Hematopoietic multipotent progenitor cell treated with erythropoietin and hydrocortisone succinate and interleukin-3 and kit ligand, for 17 days (in vitro differentiated cells): ENCODE results near the gene NTRK2.

Source experiments
- DNase-seq: peaks from one replicate; pipeline ENCODE4 v3.0.0-alpha.2; 2015; ENCODE audit warnings: low spot score

NTRK2 gene

DNA sequence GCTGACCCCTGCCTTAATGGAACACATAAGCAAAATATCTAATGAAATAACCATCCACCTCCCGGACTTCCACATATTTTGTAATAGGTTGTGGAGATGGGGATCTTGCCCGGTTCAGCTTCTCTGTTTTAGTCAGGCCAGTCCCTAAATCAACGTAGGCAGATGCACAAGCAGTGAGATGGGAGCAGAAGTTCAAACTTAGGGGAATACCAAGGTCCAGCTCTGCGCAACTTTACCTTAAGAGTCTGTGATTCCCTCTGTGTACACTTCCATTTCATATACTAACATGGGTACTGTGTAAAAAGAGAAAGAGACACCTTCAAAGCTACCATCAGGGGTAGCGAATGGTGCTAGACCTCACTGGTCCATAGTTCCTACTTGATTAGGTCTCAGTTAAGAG lies 110.9 kb downstream of the NTRK2 start:
- DNase-seq: no peak

DNA sequence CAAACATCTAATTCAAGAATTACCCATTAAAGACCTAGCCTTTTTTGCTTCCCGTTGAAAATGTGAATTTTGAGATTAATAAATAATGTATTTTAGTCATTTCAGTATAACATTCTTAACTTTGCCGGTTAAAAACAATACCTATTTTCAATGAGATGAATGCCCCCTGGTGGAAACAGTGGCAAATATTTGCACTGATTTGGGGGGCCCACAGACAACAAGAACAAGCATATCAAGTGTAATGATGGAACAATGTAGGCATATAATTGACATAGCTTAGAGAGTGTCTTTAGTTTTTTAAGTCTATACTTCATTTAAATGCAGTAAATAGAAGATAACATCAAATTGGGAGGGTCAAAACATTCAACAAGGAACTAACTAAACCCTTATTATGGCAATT lies 111.9 kb downstream of the NTRK2 start:
- DNase-seq: no peak

DNA sequence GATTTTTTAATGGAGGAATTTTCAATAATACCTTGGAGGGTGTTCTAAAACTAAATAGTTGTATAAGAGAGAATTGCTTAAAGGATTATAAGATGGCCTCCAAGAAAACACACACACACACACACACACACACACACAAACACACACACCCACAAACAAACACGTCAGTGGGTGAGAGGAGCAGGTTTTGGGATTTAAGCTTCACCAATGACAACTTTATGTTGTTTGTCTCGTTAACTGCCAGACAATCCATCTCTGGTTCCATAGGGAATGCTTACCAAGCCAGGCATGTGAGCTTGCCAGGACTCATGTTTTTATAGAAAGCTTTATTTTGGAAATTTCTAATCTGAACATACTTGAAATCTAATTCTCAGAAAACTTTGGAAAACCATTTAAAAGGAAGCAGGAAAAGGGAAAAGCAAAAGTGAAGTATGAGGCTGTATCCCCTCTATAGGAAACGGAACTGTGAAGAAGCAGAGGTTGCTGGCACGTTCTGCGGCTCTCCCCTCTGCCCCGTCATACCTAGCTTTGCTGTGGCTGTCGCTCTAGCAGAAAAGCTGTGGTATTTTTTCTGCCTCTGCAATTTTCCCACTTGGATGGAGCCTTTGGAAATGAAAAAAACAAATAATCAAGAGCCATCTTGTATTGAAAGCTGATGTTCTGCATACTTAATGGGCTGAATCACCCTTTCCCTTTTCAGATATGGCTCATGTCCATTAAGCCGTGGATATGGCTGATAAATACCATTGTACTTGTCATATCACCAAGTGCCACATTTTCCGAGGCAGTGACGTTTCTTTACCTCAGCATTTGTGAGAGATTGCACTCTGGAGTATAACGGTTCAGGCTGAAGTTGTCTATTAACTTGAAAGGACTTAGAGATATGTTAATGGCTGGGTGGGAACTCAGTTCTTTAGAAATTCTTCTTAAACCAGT lies 112.7 kb downstream of the NTRK2 start:
- no peak for DNase-seq

DNA sequence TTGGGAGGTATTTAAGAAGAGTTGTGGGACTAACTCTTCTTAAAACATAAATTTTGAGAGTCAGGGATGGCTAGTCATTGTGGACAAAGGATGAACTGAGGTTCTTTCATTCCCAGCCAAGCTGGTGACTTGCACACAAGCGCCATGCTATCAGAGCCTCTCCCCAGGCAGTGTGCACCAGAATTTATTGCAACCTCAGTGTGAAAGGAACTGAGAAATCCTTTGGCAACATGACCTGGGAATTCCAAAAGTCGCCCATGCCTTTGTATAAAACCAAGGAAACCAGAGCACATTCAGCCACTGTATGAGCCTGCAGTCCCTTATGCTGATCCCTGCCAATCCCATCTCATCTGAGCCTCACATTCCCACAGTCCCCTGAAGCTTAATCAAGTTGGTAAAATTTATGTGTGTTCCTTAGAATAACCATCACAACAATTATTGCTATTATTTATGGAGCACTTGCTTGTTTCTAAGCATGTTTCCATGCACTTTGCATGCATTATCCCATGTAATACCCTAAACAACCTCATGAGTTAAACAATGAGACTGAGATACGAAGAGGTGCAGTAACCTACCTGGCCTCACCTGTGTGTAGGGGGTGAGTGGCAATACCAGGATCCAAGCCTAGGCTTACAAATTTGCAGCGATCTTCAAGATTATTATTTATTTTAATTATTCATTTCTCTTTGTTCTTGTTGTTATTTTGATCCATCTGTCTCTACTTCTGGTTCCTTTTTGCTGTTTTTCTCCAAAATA lies 116.4 kb downstream of the NTRK2 start:
- DNase-seq: no peak

DNA sequence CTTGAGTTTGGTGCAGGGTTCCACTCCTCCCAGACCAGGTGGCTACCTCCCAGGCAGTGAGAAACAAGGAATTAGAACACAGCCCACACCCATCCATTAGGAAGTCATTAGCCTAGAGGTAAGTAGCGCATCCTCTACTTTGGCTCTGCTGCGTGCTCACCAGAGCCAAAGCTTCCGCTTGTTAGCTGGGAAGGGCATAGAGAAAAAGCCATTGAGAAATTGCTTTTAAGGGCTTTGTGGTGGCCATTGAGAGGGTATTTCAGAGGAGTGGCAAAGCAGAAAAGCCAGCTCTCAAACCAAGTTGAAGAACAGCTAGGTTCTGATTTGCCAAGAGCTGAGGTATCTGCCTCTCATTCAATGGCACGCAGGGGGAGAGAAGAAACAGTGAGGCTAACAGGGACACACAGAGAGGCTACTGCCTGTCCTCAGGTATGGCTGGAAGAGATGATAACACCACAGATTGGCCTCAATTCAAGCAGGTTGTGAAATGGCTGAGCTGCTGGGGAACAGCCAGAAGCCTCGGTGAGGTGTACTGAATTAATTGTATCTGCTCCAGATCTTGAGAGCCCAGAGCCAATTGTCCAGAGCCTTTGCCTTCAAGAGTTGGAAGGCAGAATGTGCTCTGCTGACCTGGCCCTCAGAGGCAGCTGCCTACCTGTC lies 119.4 kb downstream of the NTRK2 start:
- DNase-seq: no peak

DNA sequence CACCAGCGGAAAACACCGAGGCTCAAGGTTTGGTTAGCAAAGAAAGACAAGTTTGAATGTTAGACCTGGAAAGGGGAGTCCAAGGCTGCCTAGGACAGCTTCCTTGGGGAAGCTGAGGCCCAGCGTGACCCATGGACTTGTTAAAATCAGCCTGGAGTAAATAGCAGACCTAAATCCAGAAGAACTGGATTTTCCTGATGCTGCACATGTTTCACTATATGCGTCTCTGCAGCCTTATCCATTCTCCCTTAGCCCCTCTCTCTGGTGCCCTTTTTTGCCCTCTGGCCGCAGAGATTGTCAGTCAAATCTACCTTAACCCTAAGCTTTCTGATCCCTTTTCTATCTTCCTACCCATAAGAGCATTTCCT lies 119.9 kb downstream of the NTRK2 start:
- no peak for DNase-seq

DNA sequence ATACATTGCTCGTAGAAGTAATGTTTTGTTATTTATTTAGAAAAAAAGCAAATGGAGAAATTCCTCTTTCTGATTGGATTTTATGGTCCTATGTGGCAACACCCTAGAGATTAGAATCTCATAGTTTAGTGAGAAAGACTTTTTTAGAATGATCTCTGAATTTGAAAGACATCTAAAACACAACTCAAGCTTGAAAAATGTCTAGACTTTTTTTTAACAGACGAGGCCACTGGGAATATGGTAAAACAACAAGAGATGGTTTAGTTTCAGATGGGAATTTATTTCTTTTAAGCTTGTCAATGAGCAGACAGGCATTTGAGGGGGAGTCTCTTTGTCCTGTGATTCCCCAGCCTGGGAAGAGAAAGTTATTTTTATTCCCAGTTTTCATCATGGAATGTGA lies 122.1 kb downstream of the NTRK2 start:
- DNase-seq: no peak

DNA sequence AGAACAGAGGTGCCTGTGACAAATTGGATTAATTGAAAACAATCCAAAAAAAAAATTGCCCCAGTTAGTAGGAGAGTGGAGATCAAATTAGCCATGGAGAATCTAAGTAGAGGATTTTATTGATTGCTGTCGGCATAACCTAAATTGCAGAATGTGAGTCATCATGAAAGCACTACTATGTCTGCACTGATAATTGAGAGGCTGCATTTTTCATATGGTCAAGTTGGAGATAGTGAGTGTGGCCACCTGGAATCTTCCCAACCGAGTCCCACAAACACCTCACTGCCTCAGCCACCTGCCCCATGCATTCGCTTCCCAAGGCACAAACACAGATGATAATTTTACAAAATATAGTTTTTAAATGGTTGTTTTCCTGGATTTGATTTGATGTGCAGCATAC lies 123.7 kb downstream of the NTRK2 start:
- DNase-seq: no peak

DNA sequence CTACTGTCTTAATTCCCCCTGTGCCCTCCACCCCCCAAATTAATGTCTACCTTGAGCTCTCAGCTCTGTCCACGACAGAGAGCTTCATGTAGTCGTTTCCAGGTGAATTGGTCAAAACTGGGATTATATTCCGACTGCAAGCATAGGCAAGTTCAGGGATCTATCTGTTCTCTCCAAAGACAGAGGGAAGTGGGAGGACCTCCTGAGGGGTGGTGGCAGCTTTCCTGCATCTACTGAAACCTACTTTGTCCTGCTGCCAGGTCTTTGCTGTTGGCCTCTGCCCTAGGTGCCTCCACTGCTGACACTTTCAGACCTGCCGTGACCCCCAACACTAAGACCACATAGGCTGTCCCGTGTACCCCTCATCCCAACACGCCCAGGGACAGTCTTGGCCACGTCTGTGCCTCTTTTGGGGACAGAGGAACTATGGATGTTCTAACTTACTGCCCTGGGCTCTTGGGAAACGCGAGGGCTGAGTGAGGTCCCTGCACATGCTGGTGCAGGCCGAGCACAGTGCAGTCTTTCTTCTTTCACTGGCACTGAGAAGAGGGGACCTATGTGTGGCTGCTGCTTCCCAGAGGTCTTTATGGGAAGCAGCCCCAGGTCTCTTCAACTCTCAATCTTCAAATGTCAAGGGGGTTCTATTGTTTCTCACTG lies 125.6 kb downstream of the NTRK2 start:
- no peak for DNase-seq

DNA sequence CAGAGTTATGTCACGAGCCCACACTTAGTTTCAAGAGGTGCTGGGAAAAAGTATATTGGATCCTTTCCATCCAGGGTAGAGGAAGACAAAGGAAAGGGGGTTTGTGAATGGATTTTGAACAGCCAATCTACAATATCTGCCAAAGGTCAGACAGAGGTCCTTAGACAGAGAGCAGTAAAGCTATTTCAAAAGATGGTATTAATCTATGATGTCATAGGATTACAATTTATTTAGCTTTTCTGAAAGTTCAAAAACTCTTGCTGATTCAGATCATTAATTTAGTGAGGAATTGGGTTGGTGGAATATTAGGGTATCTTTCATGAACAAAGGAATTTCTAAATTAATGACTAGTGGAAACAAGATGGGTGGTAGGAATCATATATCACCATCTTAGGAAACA lies 126.9 kb downstream of the NTRK2 start:
- DNase-seq: no peak

DNA sequence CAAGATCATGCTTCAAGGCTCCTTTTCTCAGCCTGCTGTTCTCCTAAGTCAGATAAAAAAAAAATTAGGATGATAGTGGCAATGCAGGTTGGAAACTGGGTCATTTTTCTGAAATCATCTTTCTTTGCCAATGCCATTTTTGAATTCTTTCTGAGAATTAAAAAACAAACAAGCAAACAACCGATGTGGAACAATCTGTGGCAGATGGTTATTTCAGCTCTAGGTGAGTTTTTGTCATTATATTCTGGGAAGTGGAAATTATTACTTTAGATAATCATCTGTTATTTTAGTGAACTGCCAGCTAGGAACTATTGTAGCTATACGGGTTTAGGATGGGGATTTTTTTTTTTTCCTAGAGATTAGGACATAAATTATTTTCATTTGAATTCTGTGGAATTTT lies 129.7 kb downstream of the NTRK2 start:
- no peak for DNase-seq

DNA sequence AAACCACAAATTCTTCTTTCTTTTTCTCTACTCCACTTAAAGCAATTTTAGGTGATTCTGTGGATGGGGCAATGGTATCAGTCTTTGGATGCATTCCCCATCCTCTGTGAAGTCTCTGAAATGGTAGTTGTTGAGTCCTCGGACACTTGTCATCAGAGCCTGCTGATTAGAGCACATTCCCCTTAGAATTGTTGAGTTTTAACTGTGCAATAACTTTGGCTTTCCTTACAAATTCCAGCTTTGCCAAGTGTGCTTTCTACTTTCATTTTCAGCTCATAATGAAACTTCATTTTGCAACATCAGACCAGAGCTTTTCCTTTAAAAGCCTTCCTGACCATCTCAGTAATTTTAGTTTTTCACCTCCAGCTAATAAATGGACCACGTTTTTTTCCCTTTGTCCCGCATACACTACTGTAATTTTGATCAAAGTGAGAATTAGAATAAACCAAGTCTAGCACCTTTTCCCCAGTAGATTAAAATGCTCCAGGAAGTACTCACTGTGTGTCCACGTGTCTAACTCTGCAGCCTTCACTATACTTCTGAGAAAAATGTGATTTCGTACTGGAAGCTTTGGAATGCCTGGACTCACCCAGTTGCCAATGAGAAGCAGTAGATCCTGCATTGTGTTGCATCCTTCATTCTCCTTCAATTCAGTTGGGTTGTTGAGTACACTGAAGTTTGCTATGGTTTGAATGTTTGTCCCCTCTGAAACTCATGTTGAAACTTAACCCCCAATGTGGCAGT lies 135.6 kb downstream of the NTRK2 start:
- DNase-seq: no peak

DNA sequence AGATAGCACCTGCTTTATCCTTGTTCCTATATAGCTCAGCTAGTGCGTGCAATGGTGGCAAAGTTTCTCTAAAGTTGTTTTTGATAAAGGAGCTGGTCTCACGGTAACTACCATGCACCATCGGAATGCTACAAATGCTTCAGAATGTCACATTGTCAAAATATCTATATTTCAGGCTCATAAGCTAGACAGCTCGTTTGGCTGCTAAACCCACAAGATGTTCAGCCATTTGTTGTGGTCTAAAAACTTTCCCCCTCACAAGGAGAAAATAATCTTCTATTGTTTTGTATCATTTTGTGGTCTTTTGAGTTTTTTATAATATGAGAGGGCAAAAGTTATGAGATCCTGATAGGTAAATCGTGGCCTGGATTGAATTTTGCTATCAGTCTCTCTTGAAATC lies 137.9 kb downstream of the NTRK2 start:
- DNase-seq: no peak

DNA sequence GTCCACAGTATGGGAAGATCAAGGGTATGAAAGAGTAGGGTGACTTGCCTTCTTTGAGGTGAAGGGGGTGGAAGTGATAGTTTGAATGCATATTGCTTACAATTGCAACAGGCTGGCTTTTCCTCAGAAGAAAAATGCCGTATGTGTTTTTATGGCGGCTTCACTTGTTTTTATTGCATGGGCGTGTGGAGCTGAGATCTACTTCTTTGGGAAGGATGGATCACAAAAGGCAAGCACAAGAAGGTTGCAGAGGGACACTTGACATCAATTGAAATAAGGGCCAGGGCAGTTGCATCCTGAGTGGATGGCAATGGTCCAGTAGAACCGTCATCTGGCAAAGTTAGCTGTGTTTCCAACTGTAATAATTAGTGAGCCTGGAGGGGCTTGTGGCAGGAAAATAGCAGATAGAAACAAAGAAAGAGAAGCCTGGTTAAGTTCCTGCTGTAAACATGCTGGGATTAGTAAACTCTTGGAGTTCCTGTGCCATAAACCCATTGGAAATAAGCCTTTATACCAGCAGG lies 138.4 kb downstream of the NTRK2 start:
- DNase-seq: no peak

DNA sequence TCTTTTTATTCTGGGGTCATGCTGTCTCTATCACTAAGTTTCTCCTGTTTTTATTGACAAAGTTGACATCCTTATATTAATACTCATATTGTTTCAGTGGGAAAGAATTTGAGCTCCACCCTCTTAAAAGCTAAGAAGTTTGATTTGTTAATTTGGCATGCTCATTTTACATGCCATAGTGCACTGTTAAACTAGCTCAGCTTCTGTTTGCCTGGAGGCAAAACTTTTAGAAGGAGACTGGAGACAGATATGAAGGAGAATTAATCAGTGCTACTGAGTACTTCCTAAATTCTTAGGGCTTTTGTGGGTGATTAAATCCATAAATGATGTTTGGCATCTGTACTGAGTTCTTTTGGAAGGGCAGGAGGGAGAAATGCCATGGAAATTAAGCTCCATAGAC lies 138.9 kb downstream of the NTRK2 start:
- no peak for DNase-seq

DNA sequence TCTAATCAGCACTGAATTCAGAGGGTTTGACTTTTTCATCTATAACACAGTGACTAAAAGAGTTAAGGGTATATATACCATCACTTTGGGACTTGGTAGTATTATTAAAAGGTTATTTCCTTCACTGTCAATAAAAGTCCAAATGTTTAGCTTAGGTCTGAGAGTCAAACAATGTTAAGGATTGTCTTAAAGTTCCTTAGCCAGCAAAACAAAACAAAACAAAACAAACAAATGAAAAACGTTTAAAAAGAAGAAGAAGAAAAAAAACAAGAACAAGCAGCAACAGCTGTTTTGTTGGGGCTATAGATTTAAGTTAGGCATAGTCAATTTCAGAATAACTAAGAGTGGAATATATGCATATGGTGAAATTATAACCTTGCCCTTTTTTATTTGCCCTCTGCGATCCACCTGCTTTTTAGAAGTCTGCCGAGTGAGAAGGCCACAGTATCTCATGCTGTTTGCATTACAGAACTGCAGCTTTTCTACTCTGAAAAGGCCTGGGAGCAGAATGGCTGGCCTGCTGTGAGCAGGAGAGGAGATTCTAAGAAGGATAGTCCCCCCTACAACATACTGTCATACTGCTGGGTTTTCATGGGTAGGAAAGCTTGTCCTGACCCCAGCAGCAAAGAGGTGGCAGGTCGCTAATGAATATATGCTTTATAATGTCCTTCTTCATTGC lies 141.7 kb downstream of the NTRK2 start:
- no peak for DNase-seq

DNA sequence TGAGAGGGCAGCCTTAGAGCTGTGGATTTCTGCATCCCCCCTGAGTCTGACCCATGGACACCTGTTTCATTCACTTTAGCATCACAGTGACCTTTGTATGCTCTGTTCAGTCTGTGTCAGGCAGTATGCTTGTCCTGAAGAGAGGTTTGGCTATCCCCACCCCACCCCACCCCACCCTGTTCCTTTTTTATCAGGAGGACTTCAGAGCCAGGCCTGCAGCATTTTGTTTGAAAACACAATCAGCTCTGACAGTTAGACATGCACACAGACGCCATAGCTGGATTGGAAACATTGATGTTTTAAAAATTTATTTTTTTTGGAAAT lies 142.2 kb downstream of the NTRK2 start:
- no peak for DNase-seq

DNA sequence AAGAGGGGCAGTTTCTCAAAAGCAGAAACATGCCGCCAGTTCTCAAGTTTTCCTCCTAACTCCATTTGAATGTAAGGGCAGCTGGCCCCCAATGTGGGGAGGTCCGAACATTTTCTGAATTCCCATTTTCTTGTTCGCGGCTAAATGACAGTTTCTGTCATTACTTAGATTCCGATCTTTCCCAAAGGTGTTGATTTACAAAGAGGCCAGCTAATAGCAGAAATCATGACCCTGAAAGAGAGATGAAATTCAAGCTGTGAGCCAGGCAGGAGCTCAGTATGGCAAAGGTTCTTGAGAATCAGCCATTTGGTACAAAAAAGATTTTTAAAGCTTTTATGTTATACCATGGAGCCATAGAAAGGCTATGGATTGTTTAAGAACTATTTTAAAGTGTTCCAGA lies 142.8 kb downstream of the NTRK2 start:
- no peak for DNase-seq

DNA sequence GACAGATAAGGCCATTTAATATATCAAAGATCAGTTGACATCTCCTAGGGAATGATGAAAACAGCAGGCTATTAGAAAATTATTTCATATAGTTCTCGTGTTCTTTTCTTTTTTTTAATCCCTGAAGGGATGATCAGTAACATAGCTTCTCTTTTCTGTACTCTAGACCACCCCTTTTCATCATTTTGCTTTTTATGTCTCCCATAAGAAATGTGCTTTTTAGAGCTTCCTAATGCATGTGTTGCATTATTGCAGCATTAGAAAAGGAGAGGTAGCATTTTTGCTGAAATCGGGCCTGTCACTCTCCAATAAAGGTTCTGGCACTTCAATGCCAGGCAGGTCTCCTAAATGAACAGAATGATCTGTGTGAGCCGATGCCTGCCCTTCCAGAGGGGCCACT lies 143.3 kb downstream of the NTRK2 start:
- no peak for DNase-seq

DNA sequence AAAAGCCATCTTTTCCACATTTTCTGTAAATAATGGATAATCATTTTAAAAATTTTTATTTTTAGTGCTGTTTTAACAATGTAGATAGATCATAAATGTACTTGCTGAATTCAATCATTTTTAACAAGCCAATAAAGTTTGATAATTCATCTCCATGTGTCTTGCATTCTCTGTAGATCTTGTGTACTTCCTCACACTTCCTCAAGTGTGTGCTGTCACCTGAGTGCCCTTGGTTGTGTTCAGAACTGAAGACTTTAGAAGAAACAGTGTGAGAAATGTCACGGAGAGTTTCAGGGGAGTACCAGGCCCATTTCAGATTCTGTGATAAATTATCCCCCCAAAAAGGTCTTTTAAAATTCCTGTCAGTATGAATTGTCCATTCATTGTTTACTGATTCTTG lies 146.0 kb downstream of the NTRK2 start:
- no peak for DNase-seq

DNA sequence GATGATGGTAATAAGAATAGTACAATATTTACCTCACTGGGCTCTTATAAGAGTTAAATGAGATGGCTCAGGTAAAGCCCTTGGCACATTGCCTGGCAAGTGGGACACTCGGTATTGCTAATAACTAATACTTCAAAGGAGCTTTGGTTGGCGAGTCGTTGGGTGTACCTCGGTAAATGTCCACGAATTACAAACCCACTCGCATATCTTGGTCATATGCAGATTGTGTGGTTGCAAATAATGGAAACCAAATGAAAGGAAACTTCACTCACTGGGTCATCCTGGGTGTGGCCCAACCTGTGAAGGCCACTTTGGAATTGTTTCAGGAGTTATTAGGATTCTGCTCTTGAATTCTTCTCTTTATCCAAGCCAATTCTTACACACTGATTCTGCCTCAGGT lies 147.5 kb downstream of the NTRK2 start:
- no peak for DNase-seq
